K562 (cell line): Measurements from ENCODE around the gene FOCAD. TPM values are rescaled to one million over a fixed set of nuclear protein-coding genes. Genes with fewer than 3 reads are reported as not detected.

Experiments
- ATAC-seq: fragments of 200-7000 bp; cut with Tn5 transposase; 3 replicates; pipeline ENCODE4 v1.9.1; 2020; ENCODE audit warnings: moderate library complexity
- BruUV-seq: library from RNA; stranded (reverse); fragments of 400-500 nt; replicated peaks from 2 replicates; lab custom pipeline; 2021; lab: Mats Ljungman, UMichigan
- CTCF ChIA-PET: fragments of 300-600 bp; formaldehyde crosslinking; extraction: SDS; loops from one replicate; lab custom pipeline; 2021; ENCODE audit warnings: low intra/inter-chr PET ratio; lab: Yijun Ruan, JAX
- POLR2A ChIA-PET: fragments of 300-600, 350-650 bp; sonication (Branson Sonifier 250); formaldehyde crosslinking; extraction: SDS; loops from one replicate; lab custom pipeline; 2021; ENCODE audit warnings: antibody characterized with exemption, inconsistent platforms; lab: Yijun Ruan, JAX
- DNase-seq, 4 experiments: peaks; one replicate each; pipeline versions ENCODE4 v3.0.0 to v3.0.0-alpha.2; 2011 to 2018; ENCODE audit warnings: low spot score in 3 of 4, mixed read lengths in 3 of 4; ENCODE audit errors: extremely low read depth in 1 of 4
- FAIRE-seq: peaks from 2 replicates; lab custom pipeline; 2011; peaks lifted over from hg19 to GRCh38; lab: Jason Lieb, UNC
- H2AFZ ChIP-seq: 2 replicates; pipeline ENCODE4 v1.6.0; 2011; ENCODE audit warnings: low read depth, low read length, control low read depth, inconsistent platforms
- H3K27ac ChIP-seq: fragments of 200-600 bp; 3 replicates; pipeline ENCODE4 v1.8.0; 2011; ENCODE audit warnings: low read depth, mild to moderate bottlenecking, control low read depth, inconsistent platforms, low read length, moderate library complexity, mixed read lengths; ENCODE audit errors: extremely low read depth
- H3K27me3 ChIP-seq, 2 experiments: fragments of 300-600 bp in 1 of 2; 2 replicates in 1 of 2; 3 replicates in 1 of 2; pipeline versions ENCODE4 v1.6.0 to v1.8.0; 2011; ENCODE audit warnings: inconsistent platforms in 2 of 2, low read length in 2 of 2, mild to moderate bottlenecking in 1 of 2, mixed read lengths in 1 of 2, moderate library complexity in 1 of 2; ENCODE audit not compliant: control insufficient read depth in 2 of 2, insufficient read depth in 2 of 2
- H3K36me3 ChIP-seq: fragments of 300-600 bp; 3 replicates; pipeline ENCODE4 v1.8.0; 2011; ENCODE audit warnings: mild to moderate bottlenecking, low read length, inconsistent platforms; ENCODE audit not compliant: control insufficient read depth, insufficient read depth
- H3K4me1 ChIP-seq, 2 experiments: fragments of 200-600 bp in 1 of 2; replicated peaks in 1 of 2; 2 replicates in 1 of 2; 3 replicates in 1 of 2; pipeline versions ENCODE4 v1.5.1 to v1.8.0; 2011; ENCODE audit warnings: inconsistent platforms in 2 of 2, low read length in 2 of 2, mild to moderate bottlenecking in 1 of 2, mixed read lengths in 1 of 2, moderate library complexity in 1 of 2; ENCODE audit not compliant: control insufficient read depth in 2 of 2, insufficient read depth in 2 of 2
- H3K4me2 ChIP-seq: 2 replicates; pipeline ENCODE4 v1.6.1; 2011; ENCODE audit warnings: low read length, control low read depth, inconsistent platforms, mixed read lengths; ENCODE audit not compliant: insufficient read depth
- H3K4me3 ChIP-seq: fragments of 200-600 bp; sonication (generic), shearing (Covaris generic); 2 replicates; pipeline ENCODE4 v1.5.1; 2016; ENCODE audit warnings: control low read depth, inconsistent platforms
- H3K79me2 ChIP-seq: fragments of 200-600 bp; 3 replicates; pipeline ENCODE4 v1.8.0; 2011; ENCODE audit warnings: low read length, inconsistent platforms; ENCODE audit not compliant: control insufficient read depth, insufficient read depth
- H3K9ac ChIP-seq, 2 experiments: 2 replicates each; pipeline versions ENCODE4 v1.6.0 to v1.6.1; 2011; ENCODE audit warnings: low read depth in 2 of 2, low read length in 2 of 2, control low read depth in 1 of 2, inconsistent platforms in 1 of 2, mild to moderate bottlenecking in 1 of 2, mixed read lengths in 1 of 2; ENCODE audit not compliant: insufficient read depth in 1 of 2
- H3K9me1 ChIP-seq: one replicate; pipeline ENCODE4 v1.6.0; 2011; ENCODE audit warnings: inconsistent platforms, mild to moderate bottlenecking, low read length, moderate library complexity; ENCODE audit not compliant: control insufficient read depth, insufficient read depth
- H3K9me3 ChIP-seq: replicated peaks from 2 replicates; pipeline ENCODE4 v1.5.1; 2011; ENCODE audit warnings: low read depth, low read length, inconsistent platforms; ENCODE audit not compliant: control insufficient read depth, insufficient read depth
- H4K20me1 ChIP-seq: replicated peaks from 2 replicates; pipeline ENCODE4 v1.6.1; 2011; ENCODE audit warnings: low read length, inconsistent platforms, mixed read lengths; ENCODE audit not compliant: control insufficient read depth, insufficient read depth
- BRD9 ChIP-seq: fragments of 450-650 bp; IDR thresholded peaks from 2 replicates; pipeline ENCODE4 v1.6.1; 2018; ENCODE audit warnings: low read depth; ENCODE audit not compliant: partially characterized antibody
- ELF2 ChIP-seq: fragments of 250-450 bp; sonication (Bioruptor Pico); IDR thresholded peaks from 2 replicates; pipeline ENCODE4 v1.5.0; 2021; ENCODE audit warnings: mild to moderate bottlenecking
- FOXA1 ChIP-seq: fragments of 450-650 bp; IDR thresholded peaks from 2 replicates; pipeline ENCODE4 v1.6.1; 2016; ENCODE audit warnings: mild to moderate bottlenecking, borderline replicate concordance
- MTA1 ChIP-seq: fragments of 450-650 bp; IDR thresholded peaks from 2 replicates; pipeline ENCODE4 v1.6.1; 2017; ENCODE audit warnings: borderline replicate concordance
- NCOA6 ChIP-seq: fragments of 450-650 bp; IDR thresholded peaks from 2 replicates; pipeline ENCODE4 v1.6.1; 2017; ENCODE audit warnings: mild to moderate bottlenecking
- OTX1 ChIP-seq: fragments of 450-650 bp; formaldehyde crosslinking; IDR thresholded peaks from 2 replicates; pipeline ENCODE4 v1.4.0; 2022; ENCODE audit warnings: mild to moderate bottlenecking
- PHB ChIP-seq: fragments of 250-450 bp; sonication (Bioruptor Pico); IDR thresholded peaks from 2 replicates; pipeline ENCODE4 v1.5.0; 2021
- POU5F1 ChIP-seq: fragments of 150-350 bp; IDR thresholded peaks from 2 replicates; pipeline ENCODE4 v1.6.1; 2014; ENCODE audit warnings: borderline replicate concordance, low read length, low read depth, mild to moderate bottlenecking; ENCODE audit not compliant: partially characterized antibody
- PRPF4 ChIP-seq: fragments of 200-400 bp; formaldehyde crosslinking; IDR thresholded peaks from one replicate; pipeline ENCODE4 v1.6.1; 2017; ENCODE audit warnings: low read length, low read depth, mild to moderate bottlenecking; ENCODE audit not compliant: insufficient read depth, poor library complexity, severe bottlenecking
- U2AF1 ChIP-seq: fragments of 200-400 bp; formaldehyde crosslinking; optimal IDR thresholded peaks from 2 replicates; pipeline ENCODE3; 2017; ENCODE audit warnings: mild to moderate bottlenecking, low read depth, low read length, moderate library complexity
- ZNF184 ChIP-seq: sonication (generic); formaldehyde crosslinking; IDR thresholded peaks from 2 replicates; pipeline ENCODE4 v1.5.0; 2020; ENCODE audit warnings: missing genetic modification reagents
- ZNF316 ChIP-seq: fragments of 450-650 bp; IDR thresholded peaks from 2 replicates; pipeline ENCODE4 v1.6.1; 2016
- ZNF668 ChIP-seq: fragments of 250-450 bp; sonication (Bioruptor Pico); IDR thresholded peaks from 2 replicates; pipeline ENCODE4 v1.8.0; 2022; ENCODE audit warnings: mild to moderate bottlenecking, inconsistent platforms
- WGBS: fragments of 100-300 bp; shearing (Covaris generic); methylation state at CpG from one replicate; pipeline ENCODE4 v1.1.6; 2016; ENCODE audit warnings: low coverage, mixed read lengths; ENCODE audit not compliant: insufficient coverage; ENCODE audit errors: missing lambda C conversion rate; 5-methylcytosine and 5-hydroxymethylcytosine counted together
- in situ Hi-C: fragments of 300-500 bp; cut with MboI; formaldehyde crosslinking; loops from 4 replicates; pipeline ENCODE4 v1.15.0; 2018; ENCODE audit warnings: inconsistent platforms, mixed read lengths
- intact Hi-C: fragments of 100-400 bp; cut with micrococcal nuclease; formaldehyde crosslinking; loops from 2 replicates; pipeline ENCODE4 v1.14.2; 2022
- polyA plus RNA-seq, 8 experiments: library from polyadenylated mRNA; depleted of rRNA in 4 of 8; stranded (reverse) in 5 of 8; unstranded in 3 of 8; fragments of >200 nt; fragmentation: Nextera tagmentation in 2 of 8; fragmentation: Illumina TruSeq in 1 of 8; extraction: Ambion mirVana in 2 of 8; extraction: Trizol in 1 of 8; gene quantifications; 2 replicates each; pipeline versions ENCODE4 v1.2.1 to v1.2.3, GENCODE V29; 2011 to 2014; ENCODE audit warnings: inconsistent platforms in 1 of 8, missing spikeins in 1 of 8
- total RNA-seq, 7 experiments: library from RNA; depleted of rRNA in 6 of 7; stranded (reverse); fragments of >200 nt in 6 of 7; fragmentation: Illumina TruSeq in 2 of 7; extraction: Trizol in 2 of 7; gene quantifications; 2 replicates each; pipeline versions ENCODE4 v1.2.1 to v1.2.3, GENCODE V29; 2011 to 2021; ENCODE audit warnings: low replicate concordance in 1 of 7
- TF ChIP-seq, protein P1 (sequence below), 2 experiments: IDR thresholded peaks; 2 replicates each; pipeline ENCODE4 v1.6.1; 2011; ENCODE audit warnings: borderline replicate concordance in 1 of 2, control low read depth in 1 of 2, low read depth in 1 of 2, low read length in 1 of 2, mild to moderate bottlenecking in 1 of 2, mixed read lengths in 1 of 2, moderate library complexity in 1 of 2; ENCODE audit not compliant: insufficient read depth in 1 of 2, insufficient read length in 1 of 2, poor library complexity in 1 of 2, severe bottlenecking in 1 of 2; ENCODE audit errors: extremely low read depth in 1 of 2
- TF ChIP-seq, protein P2 (sequence below): sonication (generic); formaldehyde crosslinking; IDR thresholded peaks from 2 replicates; pipeline ENCODE4 v1.8.0; 2023; ENCODE audit warnings: mild to moderate bottlenecking, missing genetic modification reagents

The FOCAD gene
- total and polyA plus RNA-seq, 9 of the 15 experiments (the other 6 are each of a cell fraction or from before 2014, with no cell fraction given), result 0.13 to 2.4 (median 1.6) TPM

DNA sequence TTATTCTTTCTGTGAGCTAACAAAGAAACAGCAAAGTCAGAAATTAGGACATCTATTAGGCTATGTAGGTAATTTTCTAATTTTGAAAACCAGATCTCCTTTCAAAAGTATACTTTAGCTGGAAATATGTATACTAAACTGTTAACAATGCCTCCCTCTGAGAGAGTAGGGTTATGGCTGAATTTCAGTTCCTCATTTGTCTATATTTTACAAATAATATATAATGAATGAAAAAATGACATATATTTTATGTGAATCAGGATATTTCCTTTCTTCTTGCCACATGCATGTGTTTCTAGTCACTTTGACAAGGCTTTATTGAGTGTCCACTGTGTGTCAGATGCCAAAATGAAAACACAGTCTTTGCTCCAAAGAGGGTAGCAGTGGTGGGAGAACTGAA, 331.9 kb downstream of the FOCAD start:
- no peaks in the 10 kb centered on the region for H3K27me3 ChIP-seq
- no peak overlapping the region for H3K27ac ChIP-seq
- no peaks in the 10 kb centered on the region for H4K20me1 ChIP-seq
- H3K4me3 ChIP-seq, result no peak overlapping the region
- H3K79me2 ChIP-seq, result no peaks in the 10 kb centered on the region
- H3K4me1 ChIP-seq, result no peaks in the 10 kb centered on the region
- H3K4me2 ChIP-seq, result no peak overlapping the region
- in situ Hi-C loops (no loop called here), intact Hi-C loops (no loop called here)
- no peaks in the 10 kb centered on the region for H3K9me1 ChIP-seq
- H3K9ac ChIP-seq, result no peak overlapping the region
- no peak for ATAC-seq
- POLR2A ChIA-PET, result no interaction called here
- H3K9me3 ChIP-seq, result no peaks in the 10 kb centered on the region
- no peaks in the 10 kb centered on the region for H3K36me3 ChIP-seq
- no peak for TF ChIP-seq ELF2 (CRISPR knock-in tag)
- no peak for FAIRE-seq
- DNase-seq, result no peak
- no peak overlapping the region for H2AFZ ChIP-seq
- CTCF ChIA-PET, result no interaction called here
- no TSS peak for BruUV-seq

DNA sequence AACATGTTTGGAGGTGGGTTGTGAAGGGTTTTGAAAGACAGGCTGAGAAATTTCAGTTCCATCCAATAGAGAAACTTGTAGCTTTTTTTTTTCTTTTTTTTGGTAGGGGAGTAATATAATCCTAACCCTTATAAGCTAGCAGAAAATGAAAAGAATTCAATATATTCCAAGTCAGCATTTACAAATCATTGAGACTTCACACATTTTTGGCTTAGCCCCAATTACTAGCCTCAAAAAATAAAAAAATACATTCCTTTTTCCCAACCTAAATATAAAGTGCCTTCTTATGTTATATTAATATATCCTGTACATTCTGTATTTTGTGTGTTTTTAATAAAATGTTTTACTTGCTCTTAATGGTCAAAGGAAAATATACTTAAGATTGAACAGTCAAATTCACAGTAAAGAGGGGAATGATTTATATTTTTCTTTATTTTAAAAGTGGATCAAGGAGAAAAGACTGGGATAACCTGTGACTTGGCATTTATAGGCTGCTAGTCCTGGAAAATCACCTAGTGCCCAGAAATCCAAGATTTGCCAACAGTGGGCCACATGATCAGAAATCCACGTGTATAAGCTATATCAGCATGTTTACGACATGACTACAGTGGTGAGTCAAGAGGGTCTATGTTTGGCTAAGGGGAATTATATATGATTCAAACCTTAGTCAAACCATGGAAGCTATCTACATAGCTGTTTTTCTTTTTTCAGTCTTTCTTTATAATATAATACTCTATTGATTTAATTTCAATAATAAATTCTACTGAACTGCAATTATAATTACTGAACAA, 332.8 kb downstream of the FOCAD start:
- no peak overlapping the region for H3K4me2 ChIP-seq
- DNase-seq (no peak), ATAC-seq (no peak), FAIRE-seq (no peak)
- CTCF ChIA-PET, result no interaction called here
- no peak overlapping the region for H3K27ac ChIP-seq
- no peak overlapping the region for H3K4me3 ChIP-seq
- no CpG with 5 or more reads among the region's 2 CpGs for WGBS
- no peaks in the 10 kb centered on the region for H3K4me1 ChIP-seq
- BruUV-seq, result no TSS peak
- POLR2A ChIA-PET, result no interaction called here
- H3K9me1 ChIP-seq, result no peaks in the 10 kb centered on the region
- H3K79me2 ChIP-seq, result no peaks in the 10 kb centered on the region
- TF ChIP-seq FOXA1, result no peak
- no peak for TF ChIP-seq NCOA6
- TF ChIP-seq U2AF1, result no peak
- no peak for TF ChIP-seq MTA1
- no peak for TF ChIP-seq POU5F1
- no peak for TF ChIP-seq PHB
- TF ChIP-seq, protein P1, sequence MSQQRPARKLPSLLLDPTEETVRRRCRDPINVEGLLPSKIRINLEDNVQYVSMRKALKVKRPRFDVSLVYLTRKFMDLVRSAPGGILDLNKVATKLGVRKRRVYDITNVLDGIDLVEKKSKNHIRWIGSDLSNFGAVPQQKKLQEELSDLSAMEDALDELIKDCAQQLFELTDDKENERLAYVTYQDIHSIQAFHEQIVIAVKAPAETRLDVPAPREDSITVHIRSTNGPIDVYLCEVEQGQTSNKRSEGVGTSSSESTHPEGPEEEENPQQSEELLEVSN (IDR thresholded peaks at IDR 0.05; ENCODE audit: borderline replicate concordance in 1 of 2, extremely low read depth in 1 of 2, insufficient read depth in 1 of 2, insufficient read length in 1 of 2, low read depth in 1 of 2, low read length in 1 of 2, poor library complexity in 1 of 2, severe bottlenecking in 1 of 2), result no peak
- no peak for TF ChIP-seq ZNF316
- no peak for TF ChIP-seq ZNF184
- no peak for TF ChIP-seq PRPF4
- TF ChIP-seq ZNF668, result no peak
- TF ChIP-seq, protein P2, sequence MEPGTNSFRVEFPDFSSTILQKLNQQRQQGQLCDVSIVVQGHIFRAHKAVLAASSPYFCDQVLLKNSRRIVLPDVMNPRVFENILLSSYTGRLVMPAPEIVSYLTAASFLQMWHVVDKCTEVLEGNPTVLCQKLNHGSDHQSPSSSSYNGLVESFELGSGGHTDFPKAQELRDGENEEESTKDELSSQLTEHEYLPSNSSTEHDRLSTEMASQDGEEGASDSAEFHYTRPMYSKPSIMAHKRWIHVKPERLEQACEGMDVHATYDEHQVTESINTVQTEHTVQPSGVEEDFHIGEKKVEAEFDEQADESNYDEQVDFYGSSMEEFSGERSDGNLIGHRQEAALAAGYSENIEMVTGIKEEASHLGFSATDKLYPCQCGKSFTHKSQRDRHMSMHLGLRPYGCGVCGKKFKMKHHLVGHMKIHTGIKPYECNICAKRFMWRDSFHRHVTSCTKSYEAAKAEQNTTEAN (CRISPR knock-in tag), result no peak
- TF ChIP-seq OTX1 (CRISPR knock-in tag), result no peak
- no peak for TF ChIP-seq BRD9
- H3K9ac ChIP-seq, result no peak overlapping the region
- in situ Hi-C loops (no loop called here), intact Hi-C loops (no loop called here)
- no peaks in the 10 kb centered on the region for H3K36me3 ChIP-seq
- H2AFZ ChIP-seq, result no peak overlapping the region
- H4K20me1 ChIP-seq, result no peaks in the 10 kb centered on the region
- no peaks in the 10 kb centered on the region for H3K9me3 ChIP-seq
- no peaks in the 10 kb centered on the region for H3K27me3 ChIP-seq
